IMR-90 (cell line): Measurements from ENCODE around the gene TARS3. TPM values are rescaled to one million over a fixed set of nuclear protein-coding genes. Genes with fewer than 3 reads are reported as not detected.
"Not testable (repeated sequence)": the region's sequence is repeated elsewhere in the genome, so short reads cannot be mapped to it uniquely, and the experiment has no call there.

ENCODE experiments used
- ATAC-seq: fragments of 200-7000 bp; cut with Tn5 transposase; 2 replicates; pipeline ENCODE4 v1.9.1; 2020; ENCODE audit warnings: low read depth, mild to moderate bottlenecking, moderate library complexity
- BruUV-seq: library from RNA; stranded (reverse); fragments of 400-500 nt; replicated peaks from 2 replicates; lab custom pipeline; 2021; lab: Mats Ljungman, UMichigan
- CTCF ChIA-PET: fragments of 300-600 bp; formaldehyde crosslinking; extraction: SDS; loops from one replicate; lab custom pipeline; 2021; ENCODE audit warnings: antibody characterized with exemption; lab: Yijun Ruan, JAX
- POLR2A ChIA-PET: fragments of 300-600 bp; sonication (Branson Sonifier 250); formaldehyde crosslinking; loops from one replicate; lab custom pipeline; 2022; ENCODE audit warnings: antibody characterized with exemption; ENCODE audit not compliant: unreplicated experiment; lab: Charles Lee
- DNase-seq: peaks from one replicate; pipeline ENCODE4 v3.0.0; 2013
- H2AFZ ChIP-seq: replicated peaks from 2 replicates; pipeline ENCODE3; 2013; ENCODE audit warnings: low read length, mild to moderate bottlenecking; ENCODE audit not compliant: poor library complexity
- H2AK5ac ChIP-seq: 2 replicates; pipeline ENCODE4 v1.6.1; 2013; ENCODE audit warnings: low read depth, low read length, inconsistent platforms
- H2AK9ac ChIP-seq: replicated peaks from 2 replicates; pipeline ENCODE3; 2013; ENCODE audit warnings: mild to moderate bottlenecking, low read depth, low read length, moderate library complexity; ENCODE audit not compliant: poor library complexity
- H2BK120ac ChIP-seq: 2 replicates; pipeline ENCODE4 v1.6.1; 2013; ENCODE audit warnings: low read depth, low read length, inconsistent platforms
- H2BK15ac ChIP-seq: 3 replicates; pipeline ENCODE4 v1.6.1; 2013; ENCODE audit warnings: low read depth, low read length, inconsistent platforms
- H2BK20ac ChIP-seq: 2 replicates; pipeline ENCODE4 v1.6.1; 2013; ENCODE audit warnings: low read depth, mild to moderate bottlenecking, inconsistent platforms, low read length, moderate library complexity
- H2BK5ac ChIP-seq: 2 replicates; pipeline ENCODE4 v1.6.1; 2013; ENCODE audit warnings: mild to moderate bottlenecking, low read depth, low read length, inconsistent platforms; ENCODE audit not compliant: poor library complexity, severe bottlenecking
- H3K14ac ChIP-seq: replicated peaks from 2 replicates; pipeline ENCODE4 v1.6.1; 2013; ENCODE audit warnings: low read depth, low read length, inconsistent platforms
- H3K18ac ChIP-seq: 2 replicates; pipeline ENCODE4 v1.6.1; 2013; ENCODE audit warnings: low read depth, low read length, control low read depth
- H3K23ac ChIP-seq: 2 replicates; pipeline ENCODE4 v1.6.1; 2013; ENCODE audit warnings: low read depth, low read length, inconsistent platforms
- H3K27ac ChIP-seq: 2 replicates; pipeline ENCODE4 v1.5.1; 2013; ENCODE audit warnings: mild to moderate bottlenecking, control low read depth, low read length; ENCODE audit not compliant: insufficient read depth
- H3K27me3 ChIP-seq: 2 replicates; pipeline ENCODE4 v1.6.1; 2013; ENCODE audit warnings: low read length; ENCODE audit not compliant: control insufficient read depth, insufficient read depth
- H3K36me3 ChIP-seq: 2 replicates; pipeline ENCODE4 v1.6.1; 2013; ENCODE audit warnings: low read length, mixed read lengths; ENCODE audit not compliant: control insufficient read depth, insufficient read depth
- H3K4ac ChIP-seq: 2 replicates; pipeline ENCODE4 v1.6.1; 2013; ENCODE audit warnings: low read depth, low read length, inconsistent platforms
- H3K4me1 ChIP-seq: 2 replicates; pipeline ENCODE4 v1.6.1; 2013; ENCODE audit warnings: low read length, mixed read lengths; ENCODE audit not compliant: control insufficient read depth, insufficient read depth
- H3K4me2 ChIP-seq: 2 replicates; pipeline ENCODE4 v1.6.1; 2013; ENCODE audit warnings: low read depth, mild to moderate bottlenecking, control low read depth, low read length, moderate library complexity
- H3K4me3 ChIP-seq: 2 replicates; pipeline ENCODE4 v1.5.1; 2013; ENCODE audit warnings: low read depth, mild to moderate bottlenecking, control low read depth, low read length, moderate library complexity; ENCODE audit not compliant: insufficient read depth
- H3K56ac ChIP-seq: 2 replicates; pipeline ENCODE4 v1.6.1; 2013; ENCODE audit warnings: low read length, inconsistent platforms; ENCODE audit not compliant: insufficient read depth; ENCODE audit errors: extremely low read depth
- H3K79me1 ChIP-seq, 2 experiments: 2 replicates each; pipeline ENCODE4 v1.6.1; 2013; ENCODE audit warnings: low read length in 2 of 2, inconsistent platforms in 1 of 2, low read depth in 1 of 2
- H3K9ac ChIP-seq: 2 replicates; pipeline ENCODE4 v1.6.1; 2013; ENCODE audit warnings: low read depth, low read length, control low read depth
- H3K9me1 ChIP-seq: 2 replicates; pipeline ENCODE4 v1.6.1; 2013; ENCODE audit warnings: low read length, inconsistent platforms; ENCODE audit not compliant: insufficient read depth
- H3K9me3 ChIP-seq: 2 replicates; pipeline ENCODE4 v1.6.1; 2013; ENCODE audit warnings: low read length; ENCODE audit not compliant: control insufficient read depth, insufficient read depth
- H4K20me1 ChIP-seq: 2 replicates; pipeline ENCODE4 v1.6.1; 2013; ENCODE audit warnings: low read length, inconsistent platforms; ENCODE audit not compliant: insufficient read depth
- H4K5ac ChIP-seq: 2 replicates; pipeline ENCODE4 v1.6.1; 2013; ENCODE audit warnings: mild to moderate bottlenecking, low read depth, low read length, control low read depth
- H4K8ac ChIP-seq, 2 experiments: 2 replicates each; pipeline ENCODE4 v1.6.1; 2013; ENCODE audit warnings: low read depth in 2 of 2, low read length in 2 of 2, control low read depth in 1 of 2, inconsistent platforms in 1 of 2
- H4K91ac ChIP-seq: 2 replicates; pipeline ENCODE4 v1.6.1; 2013; ENCODE audit warnings: low read depth, low read length, inconsistent platforms; ENCODE audit not compliant: insufficient read depth
- CHD1 ChIP-seq: IDR thresholded peaks from 2 replicates; pipeline ENCODE4 v1.6.1; 2012; ENCODE audit warnings: low read depth, low read length, improper control_type of control experiment
- MAZ ChIP-seq: IDR thresholded peaks from 2 replicates; pipeline ENCODE4 v1.6.1; 2012; ENCODE audit warnings: low read depth, mild to moderate bottlenecking, low read length, improper control_type of control experiment, moderate library complexity, borderline replicate concordance
- WGBS, 2 experiments: methylation state at CpG; one replicate each; pipeline versions ENCODE4 v1.1.5 to v1.1.7; 2013; ENCODE audit warnings: missing lambda C conversion rate in 2 of 2; ENCODE audit not compliant: insufficient read length in 1 of 2; ENCODE audit errors: extremely low coverage in 2 of 2; 5-methylcytosine and 5-hydroxymethylcytosine counted together
- dilution Hi-C: fragments of 300-500 bp; cut with HindIII; formaldehyde crosslinking; loops from one replicate; pipeline ENCODE4 v1.14.3; 2018; ENCODE audit warnings: low sequenced_read_pairs; ENCODE audit not compliant: unreplicated experiment
- in situ Hi-C: fragments of 300-500 bp; cut with MboI; formaldehyde crosslinking; loops from 3 replicates; pipeline ENCODE4 v1.14.3; 2019; ENCODE audit warnings: low sequenced_read_pairs, inconsistent platforms, mixed read lengths
- intact Hi-C: fragments of 100-400 bp; cut with micrococcal nuclease; formaldehyde crosslinking; loops from 2 replicates; pipeline ENCODE4 v1.10.0; 2022
- polyA plus RNA-seq, 3 experiments: library from polyadenylated mRNA; depleted of rRNA; stranded (reverse); fragments of >200 nt; gene quantifications; 2 replicates each; pipeline ENCODE4 v1.2.3, GENCODE V29; 2012; ENCODE audit warnings: low replicate concordance in 1 of 3
- total RNA-seq: library from RNA; depleted of rRNA; stranded (reverse); fragments of >200 nt; gene quantifications from 2 replicates; pipeline ENCODE4 v1.2.3, GENCODE V29; 2012
- TF ChIP-seq, protein P1 (sequence below): fragments of 150-350 bp; IDR thresholded peaks from 2 replicates; pipeline ENCODE4 v1.6.1; 2017; ENCODE audit warnings: mild to moderate bottlenecking, antibody characterized with exemption, low read length, low read depth

TARS3 gene
- total and polyA plus RNA-seq, 2 of the 4 experiments (the other 2 are of a cell fraction) = 3.4 to 9.3 TPM

DNA sequence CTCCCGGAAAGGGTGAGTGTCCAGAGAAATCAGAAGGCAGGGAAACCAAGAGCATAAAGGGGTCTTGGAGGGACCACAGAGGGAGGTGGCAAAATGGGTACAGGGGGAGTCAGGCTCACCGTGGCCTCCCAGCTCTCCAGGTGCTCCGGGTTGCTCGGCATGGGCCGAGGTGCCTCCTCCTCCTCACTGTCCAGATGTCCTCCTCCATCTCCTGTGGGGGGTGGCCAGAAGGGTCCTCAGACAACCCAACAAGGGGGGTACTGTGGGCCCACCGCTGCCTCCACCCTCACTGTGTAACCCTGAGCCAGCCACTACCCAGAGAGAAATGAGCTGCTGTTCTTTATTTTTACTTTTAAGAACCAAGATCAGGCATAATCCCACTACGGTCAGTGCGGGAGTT is 48.6 kb upstream of the TARS3 start:
- no peak overlapping the region for H2AK9ac ChIP-seq
- intact Hi-C loops (no loop called here), dilution Hi-C loops (no loop called here), in situ Hi-C loops (no loop called here)
- H2AFZ ChIP-seq = no peak overlapping the region
- WGBS, 2 experiments = 71% methylated on average over 1 of the region's 8 CpGs; no CpG with 5 or more reads in 1 of the 2 experiments
- no peak overlapping the region for H3K56ac ChIP-seq
- no peak overlapping the region for H3K4me3 ChIP-seq
- H4K20me1 ChIP-seq = no peaks in the 10 kb centered on the region
- H3K9ac ChIP-seq = no peak overlapping the region
- no peak for DNase-seq
- no peak overlapping the region for H3K18ac ChIP-seq
- H2BK15ac ChIP-seq = no peak overlapping the region
- no peak overlapping the region for H3K4ac ChIP-seq
- ChIA-PET CTCF (interaction anchor here (0.8 kb wide), 1 partner anchor 119 kb away, joined by 3 read pairs; no protein-coding TSS in a partner anchor), POLR2A (no interaction called here)
- no peak overlapping the region for H3K23ac ChIP-seq
- no peak overlapping the region for H2BK120ac ChIP-seq
- H2BK5ac ChIP-seq = no peak overlapping the region
- H3K27ac ChIP-seq = no peak overlapping the region
- H3K9me3 ChIP-seq = no peaks in the 10 kb centered on the region
- H3K79me1 ChIP-seq = no peaks in the 10 kb centered on the region
- ATAC-seq = no peak
- H3K9me1 ChIP-seq = no peaks in the 10 kb centered on the region
- H3K27me3 ChIP-seq = peaks cover 5% of the 10 kb centered on the region
- no peak overlapping the region for H3K14ac ChIP-seq
- H3K4me2 ChIP-seq = no peak overlapping the region
- H3K36me3 ChIP-seq = no peaks in the 10 kb centered on the region
- no peak overlapping the region for H4K5ac ChIP-seq
- H4K91ac ChIP-seq = no peak overlapping the region
- H3K4me1 ChIP-seq = no peaks in the 10 kb centered on the region
- no peak overlapping the region for H4K8ac ChIP-seq
- no peak for TF ChIP-seq MAZ
- TF ChIP-seq, protein P1, sequence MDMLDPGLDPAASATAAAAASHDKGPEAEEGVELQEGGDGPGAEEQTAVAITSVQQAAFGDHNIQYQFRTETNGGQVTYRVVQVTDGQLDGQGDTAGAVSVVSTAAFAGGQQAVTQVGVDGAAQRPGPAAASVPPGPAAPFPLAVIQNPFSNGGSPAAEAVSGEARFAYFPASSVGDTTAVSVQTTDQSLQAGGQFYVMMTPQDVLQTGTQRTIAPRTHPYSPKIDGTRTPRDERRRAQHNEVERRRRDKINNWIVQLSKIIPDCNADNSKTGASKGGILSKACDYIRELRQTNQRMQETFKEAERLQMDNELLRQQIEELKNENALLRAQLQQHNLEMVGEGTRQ = no peak
- TF ChIP-seq CHD1 = no peak
- H2BK20ac ChIP-seq = no peak overlapping the region
- H2AK5ac ChIP-seq = no peak overlapping the region
- BruUV-seq = no TSS peak

DNA sequence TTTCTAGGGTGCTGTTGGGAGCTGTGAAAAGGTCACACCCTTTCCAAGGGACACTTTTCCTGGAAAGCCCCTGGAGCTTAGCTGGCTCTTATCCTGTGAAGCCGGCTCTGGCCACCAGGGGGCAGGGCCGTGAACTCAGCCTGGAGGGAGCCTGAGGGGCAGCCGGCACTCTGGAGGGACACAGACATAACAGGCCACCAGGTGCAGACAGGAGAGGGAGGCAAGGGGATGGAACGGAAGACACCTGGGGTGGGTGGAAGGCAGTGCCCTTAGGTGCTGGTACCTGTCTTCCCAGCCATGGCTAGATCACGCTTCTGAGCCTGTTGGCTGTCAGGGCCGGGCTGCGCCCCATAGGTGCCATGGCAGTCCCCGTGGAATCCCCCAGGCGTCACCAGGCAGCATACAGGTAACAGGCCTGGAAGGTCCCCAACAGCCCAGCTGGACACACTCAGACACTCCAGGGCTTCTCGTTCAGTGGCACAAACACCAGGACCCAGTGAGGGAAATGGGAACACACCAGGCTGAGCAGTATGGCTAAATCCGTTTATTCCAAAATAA is 42.9 kb upstream of the TARS3 start:
- H2BK120ac ChIP-seq, dilution Hi-C loops, H2BK15ac ChIP-seq, H3K18ac ChIP-seq, H3K4me1 ChIP-seq, H4K5ac ChIP-seq, BruUV-seq, H2BK5ac ChIP-seq, H3K4me2 ChIP-seq, H2BK20ac ChIP-seq, H3K9ac ChIP-seq, H3K4me3 ChIP-seq, DNase-seq, H3K27me3 ChIP-seq, H3K56ac ChIP-seq, H3K9me3 ChIP-seq, H4K91ac ChIP-seq, H3K23ac ChIP-seq, H2AK9ac ChIP-seq, H3K14ac ChIP-seq, H3K9me1 ChIP-seq, H4K20me1 ChIP-seq, H3K36me3 ChIP-seq, H3K4ac ChIP-seq, H2AFZ ChIP-seq, H3K79me1 ChIP-seq, intact Hi-C loops, POLR2A ChIA-PET, CTCF ChIA-PET, H3K27ac ChIP-seq, H4K8ac ChIP-seq, H2AK5ac ChIP-seq: not testable (repeated sequence)
- 20% methylated on average over 1 of the region's 11 CpGs; no CpG with 5 or more reads in 1 of the 2 experiments for WGBS, 2 experiments
- in situ Hi-C loops = loop anchor here (10.0 kb wide), 1 partner anchor 1972 kb away; no protein-coding TSS in a partner anchor
- peak; percentile 70 for ATAC-seq
